LNCaP clone FGC (cell line): Measurements from ENCODE around the gene SCN5A.

Experiments
- DNase-seq: peaks from one replicate; pipeline ENCODE4 v3.0.0-alpha.2; 2011; ENCODE audit warnings: low read depth
- H3K4me3 ChIP-seq: 2 replicates; pipeline ENCODE4 v1.5.1; 2011; ENCODE audit warnings: mild to moderate bottlenecking, low read depth, low read length, control low read depth
- TF ChIP-seq, protein P1 (sequence below): IDR thresholded peaks from 2 replicates; pipeline ENCODE4 v1.5.1; 2012; ENCODE audit warnings: mild to moderate bottlenecking; ENCODE audit not compliant: control insufficient read depth, insufficient read depth; ENCODE audit errors: extremely low read depth

SCN5A gene

DNA sequence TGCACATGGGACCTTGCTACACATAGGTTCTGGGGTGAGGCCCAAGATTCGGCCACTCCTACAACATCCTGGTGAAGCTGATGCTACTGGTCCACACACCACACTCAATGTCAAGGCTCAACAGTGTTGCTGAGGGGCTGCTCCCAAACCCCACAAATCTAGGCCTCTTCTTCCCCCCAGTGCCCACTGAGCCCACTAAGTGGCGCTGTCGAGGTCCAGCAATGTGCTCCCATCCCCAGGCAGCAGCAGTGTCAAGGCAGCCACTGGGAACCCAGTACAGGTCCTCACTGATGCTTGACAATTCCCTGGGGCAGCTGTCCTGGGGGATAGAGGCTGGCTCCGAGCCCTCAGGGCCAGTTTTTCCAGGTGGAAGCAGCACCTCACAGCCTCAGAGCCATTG lies 21.5 kb downstream of the SCN5A start:
- TF ChIP-seq, protein P1, sequence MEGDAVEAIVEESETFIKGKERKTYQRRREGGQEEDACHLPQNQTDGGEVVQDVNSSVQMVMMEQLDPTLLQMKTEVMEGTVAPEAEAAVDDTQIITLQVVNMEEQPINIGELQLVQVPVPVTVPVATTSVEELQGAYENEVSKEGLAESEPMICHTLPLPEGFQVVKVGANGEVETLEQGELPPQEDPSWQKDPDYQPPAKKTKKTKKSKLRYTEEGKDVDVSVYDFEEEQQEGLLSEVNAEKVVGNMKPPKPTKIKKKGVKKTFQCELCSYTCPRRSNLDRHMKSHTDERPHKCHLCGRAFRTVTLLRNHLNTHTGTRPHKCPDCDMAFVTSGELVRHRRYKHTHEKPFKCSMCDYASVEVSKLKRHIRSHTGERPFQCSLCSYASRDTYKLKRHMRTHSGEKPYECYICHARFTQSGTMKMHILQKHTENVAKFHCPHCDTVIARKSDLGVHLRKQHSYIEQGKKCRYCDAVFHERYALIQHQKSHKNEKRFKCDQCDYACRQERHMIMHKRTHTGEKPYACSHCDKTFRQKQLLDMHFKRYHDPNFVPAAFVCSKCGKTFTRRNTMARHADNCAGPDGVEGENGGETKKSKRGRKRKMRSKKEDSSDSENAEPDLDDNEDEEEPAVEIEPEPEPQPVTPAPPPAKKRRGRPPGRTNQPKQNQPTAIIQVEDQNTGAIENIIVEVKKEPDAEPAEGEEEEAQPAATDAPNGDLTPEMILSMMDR = peak; percentile 25; the same call in 1 of the 2 replicates
- no peak overlapping the region for H3K4me3 ChIP-seq
- no peak for DNase-seq

DNA sequence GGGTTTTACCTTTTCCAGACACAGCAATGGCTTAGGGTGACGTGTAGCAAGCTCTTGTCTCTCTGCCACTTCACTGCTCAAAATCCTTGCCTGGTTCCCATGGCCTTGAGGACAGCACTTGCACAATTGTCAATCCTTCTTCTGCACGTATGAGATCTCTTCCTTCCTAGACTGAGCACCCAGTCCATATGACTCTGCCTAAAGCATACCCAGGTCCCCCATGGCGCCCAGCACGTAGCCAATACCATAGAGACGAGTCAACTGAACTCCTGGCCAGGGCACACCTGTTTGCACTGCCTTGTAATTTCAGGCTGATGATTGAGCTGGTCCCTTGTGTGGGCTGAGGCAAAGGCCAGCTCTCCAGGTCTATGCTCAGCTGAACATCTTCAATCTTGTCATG lies 23.3 kb downstream of the SCN5A start:
- no peak overlapping the region for H3K4me3 ChIP-seq
- no peak for DNase-seq
- TF ChIP-seq, protein P1 = no peak

DNA sequence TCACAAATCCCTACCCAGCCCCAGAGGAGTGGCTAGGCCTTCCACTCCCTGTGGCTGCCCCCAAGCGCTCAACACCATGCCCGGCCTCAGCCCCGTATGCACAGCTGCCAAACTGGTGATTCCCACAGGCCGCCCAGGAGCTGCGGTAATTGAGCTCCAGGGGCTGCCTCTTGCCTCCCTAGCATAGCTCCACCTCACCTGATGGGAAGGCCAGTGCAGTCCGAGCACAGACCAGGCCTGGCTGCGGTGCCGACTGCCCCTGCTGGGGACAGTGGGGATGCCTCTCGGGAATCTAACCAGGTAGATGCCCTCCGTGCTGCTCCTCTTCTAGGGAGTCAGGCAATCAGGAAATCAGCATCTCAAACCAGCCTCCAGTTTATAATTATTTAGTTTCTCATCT lies 25.9 kb downstream of the SCN5A start:
- DNase-seq = no peak
- TF ChIP-seq, protein P1 = no peak
- H3K4me3 ChIP-seq = no peak overlapping the region

DNA sequence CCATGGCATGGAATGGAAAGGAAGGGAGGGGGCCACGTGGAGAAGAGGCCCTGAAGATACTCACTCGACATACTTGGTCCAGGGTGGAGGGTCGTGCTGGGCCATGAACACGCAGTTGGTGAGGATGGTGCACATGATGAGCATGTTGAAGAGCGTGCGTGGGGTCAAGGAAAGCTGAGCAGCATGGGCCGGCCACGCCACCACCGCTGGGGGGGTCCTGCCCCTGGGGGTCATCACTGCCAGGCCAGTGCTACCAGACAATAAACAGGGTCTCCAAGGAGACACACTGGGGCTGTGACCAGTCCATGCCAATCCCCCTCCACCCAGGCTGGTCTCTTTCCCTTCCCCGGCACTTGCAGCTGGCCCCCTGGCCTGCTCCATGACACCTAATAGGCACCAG lies 27.2 kb downstream of the SCN5A start:
- no peak overlapping the region for H3K4me3 ChIP-seq
- TF ChIP-seq, protein P1 = no peak
- no peak for DNase-seq

DNA sequence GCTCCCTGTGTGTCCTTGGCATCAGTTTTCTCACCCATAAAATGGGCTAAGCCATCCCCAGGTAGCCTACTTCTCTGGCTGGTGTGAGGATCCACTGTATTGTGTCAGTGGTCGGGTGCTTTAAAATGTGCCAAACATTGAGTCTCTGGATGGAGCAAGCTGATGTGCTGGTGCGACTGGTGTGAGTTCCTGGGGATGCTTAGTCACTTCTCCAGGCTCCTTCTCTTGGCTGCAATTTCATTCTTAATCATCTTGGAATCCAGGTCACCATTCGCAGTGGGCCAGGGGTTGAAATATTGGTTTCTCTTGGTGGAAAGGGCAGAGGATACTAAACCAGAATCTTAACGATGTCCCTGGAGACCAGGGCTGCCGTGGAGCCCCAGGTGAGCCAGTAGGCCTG lies 29.3 kb downstream of the SCN5A start:
- TF ChIP-seq, protein P1 = no peak
- DNase-seq = no peak
- no peak overlapping the region for H3K4me3 ChIP-seq

DNA sequence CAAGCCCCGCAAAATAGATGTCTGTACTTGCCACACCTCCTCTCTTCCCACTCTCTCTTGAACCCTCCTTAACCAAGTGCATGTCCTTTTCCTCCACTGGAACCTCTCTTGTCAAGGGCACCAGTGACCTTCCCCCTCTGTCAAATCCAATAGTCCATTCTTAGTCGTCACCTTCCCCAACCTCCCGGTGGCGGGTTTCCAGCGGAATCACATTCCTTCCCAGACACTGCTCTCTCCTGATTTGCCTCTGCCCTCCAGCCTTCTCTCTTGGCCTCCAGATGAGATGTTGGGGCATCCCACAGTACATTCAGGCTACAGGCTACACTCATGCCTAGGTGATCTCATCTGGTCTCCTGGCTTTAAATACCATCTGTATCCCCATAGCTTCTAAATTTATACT lies 31.1 kb downstream of the SCN5A start:
- DNase-seq = no peak
- TF ChIP-seq, protein P1 = no peak
- H3K4me3 ChIP-seq = no peak overlapping the region

DNA sequence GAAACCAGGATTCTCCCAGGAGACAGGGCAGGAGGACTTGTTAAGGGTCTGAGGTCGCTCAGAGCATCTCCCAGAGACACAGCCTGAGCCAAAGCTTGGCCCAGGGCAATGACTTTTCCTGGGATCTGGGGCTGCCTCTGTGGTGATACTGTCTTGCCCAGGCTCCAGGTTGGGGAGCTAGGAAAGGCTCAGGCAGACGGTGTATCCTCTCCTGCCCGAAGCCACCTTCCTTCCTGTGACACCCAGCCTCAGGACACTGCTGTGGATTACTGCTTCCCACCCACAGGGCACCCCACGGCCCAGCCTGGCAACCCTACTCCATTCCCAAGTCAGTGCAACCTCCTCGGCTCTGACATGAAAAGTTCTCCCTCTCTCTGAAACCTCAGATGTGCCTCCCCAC lies 31.9 kb downstream of the SCN5A start:
- no peak for DNase-seq
- TF ChIP-seq, protein P1 = no peak
- H3K4me3 ChIP-seq = no peak overlapping the region
